Activated B cell treated with CpG ODN at 0.5 μM for 24 hours (primary cell): ENCODE results near the gene ADISSP. TPM values are rescaled to one million over a fixed set of nuclear protein-coding genes. Genes with fewer than 3 reads are reported as not detected.
A peak's percentile ranks its signal among the peaks of the same experiment; 100 is the strongest.

Experiments used
- ATAC-seq: fragments of 200-7000 bp; cut with Tn5 transposase; one replicate; pipeline ENCODE4 v1.10.0; 2021; ENCODE audit warnings: low read depth, mild to moderate bottlenecking, moderate library complexity
- CTCF ChIA-PET: fragments of 350-600 bp; sonication (Branson Sonifier 250); formaldehyde crosslinking; loops from one replicate; lab custom pipeline; 2021; ENCODE audit warnings: antibody characterized with exemption; lab: Charles Lee
- POLR2A ChIA-PET: fragments of 350-600 bp; sonication (Branson Sonifier 250); formaldehyde crosslinking; loops from one replicate; lab custom pipeline; 2021; ENCODE audit warnings: antibody characterized with exemption; lab: Charles Lee
- DNase-seq: peaks from one replicate; pipeline ENCODE4 v3.0.0; 2022
- H3K27ac Mint-ChIP-seq: one replicate; pipeline ENCODE4 v1.8.0; 2020; ENCODE audit warnings: mixed read lengths
- H3K27me3 Mint-ChIP-seq: one replicate; pipeline ENCODE4 v1.8.0; 2021; ENCODE audit warnings: mixed read lengths
- H3K36me3 Mint-ChIP-seq: one replicate; pipeline ENCODE4 v1.8.0; 2021; ENCODE audit warnings: low read depth, mixed read lengths
- H3K4me1 Mint-ChIP-seq: one replicate; pipeline ENCODE4 v1.8.0; 2021; ENCODE audit warnings: mixed read lengths
- H3K4me3 Mint-ChIP-seq: one replicate; pipeline ENCODE4 v1.8.0; 2020; ENCODE audit warnings: mild to moderate bottlenecking, mixed read lengths
- H3K9me3 Mint-ChIP-seq: one replicate; pipeline ENCODE4 v1.8.0; 2020; ENCODE audit warnings: mixed read lengths
- intact Hi-C: fragments of 100-400 bp; cut with micrococcal nuclease; formaldehyde crosslinking; loops from one replicate; pipeline ENCODE4 v1.15.1; 2024
- total RNA-seq: library from RNA; stranded (reverse); gene quantifications from 2 replicates; pipeline ENCODE4 v1.2.3, GENCODE V29; 2022
- TF ChIP-seq, protein P1 (sequence below): fragments of 200-600 bp; IDR thresholded peaks from one replicate; pipeline ENCODE4 v1.8.0; 2022; ENCODE audit warnings: antibody characterized with exemption, mild to moderate bottlenecking

Gene ADISSP
- total RNA-seq, 1 donor from 2014 or later, result 29.9 TPM

GRCh38 chr20:3775457-3776108, 8.0 kb upstream of the ADISSP start:
- Mint-ChIP-seq H3K27ac (no peak overlapping the region), H3K9me3 (no peaks in the 10 kb centered on the region), H3K36me3 (no peaks in the 10 kb centered on the region), H3K27me3 (peaks cover 5% of the 10 kb centered on the region), H3K4me1 (peaks cover 26% of the 10 kb centered on the region), H3K4me3 (no peak overlapping the region)
- intact Hi-C loops, result no loop called here
- ChIA-PET POLR2A (no interaction called here), CTCF (no interaction called here)
- TF ChIP-seq, protein P1, sequence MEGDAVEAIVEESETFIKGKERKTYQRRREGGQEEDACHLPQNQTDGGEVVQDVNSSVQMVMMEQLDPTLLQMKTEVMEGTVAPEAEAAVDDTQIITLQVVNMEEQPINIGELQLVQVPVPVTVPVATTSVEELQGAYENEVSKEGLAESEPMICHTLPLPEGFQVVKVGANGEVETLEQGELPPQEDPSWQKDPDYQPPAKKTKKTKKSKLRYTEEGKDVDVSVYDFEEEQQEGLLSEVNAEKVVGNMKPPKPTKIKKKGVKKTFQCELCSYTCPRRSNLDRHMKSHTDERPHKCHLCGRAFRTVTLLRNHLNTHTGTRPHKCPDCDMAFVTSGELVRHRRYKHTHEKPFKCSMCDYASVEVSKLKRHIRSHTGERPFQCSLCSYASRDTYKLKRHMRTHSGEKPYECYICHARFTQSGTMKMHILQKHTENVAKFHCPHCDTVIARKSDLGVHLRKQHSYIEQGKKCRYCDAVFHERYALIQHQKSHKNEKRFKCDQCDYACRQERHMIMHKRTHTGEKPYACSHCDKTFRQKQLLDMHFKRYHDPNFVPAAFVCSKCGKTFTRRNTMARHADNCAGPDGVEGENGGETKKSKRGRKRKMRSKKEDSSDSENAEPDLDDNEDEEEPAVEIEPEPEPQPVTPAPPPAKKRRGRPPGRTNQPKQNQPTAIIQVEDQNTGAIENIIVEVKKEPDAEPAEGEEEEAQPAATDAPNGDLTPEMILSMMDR, result no peak
- DNase-seq (no peak), ATAC-seq (no peak)

DNA sequence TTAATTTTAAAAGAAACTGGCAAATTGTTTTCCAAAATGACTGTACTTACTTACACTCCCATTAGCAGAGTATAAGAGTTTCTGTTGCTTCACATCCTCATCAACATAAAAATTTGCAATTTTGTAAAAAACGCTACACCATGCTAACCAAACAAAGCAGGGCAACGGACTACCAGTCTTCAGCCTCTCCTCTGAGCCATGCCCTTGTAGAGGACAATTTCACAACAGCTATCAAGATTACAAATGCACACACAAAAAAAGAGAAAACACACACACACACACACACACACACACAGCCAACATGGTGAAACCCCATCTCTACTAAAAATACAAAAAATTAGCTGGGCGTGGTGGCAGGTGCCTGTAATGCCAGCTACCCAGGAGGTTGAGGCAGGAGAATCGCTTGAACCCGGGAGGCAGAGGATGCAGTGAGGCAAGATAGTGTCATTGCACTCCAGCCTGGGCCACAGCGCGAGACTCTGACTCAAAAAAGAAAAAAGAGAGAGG, 4.1 kb upstream of the ADISSP start:
- H3K27ac Mint-ChIP-seq, result no peak overlapping the region
- ChIA-PET CTCF (no interaction called here), POLR2A (interaction anchor here (0.6 kb wide), 2 partner anchors 10 to 12 kb away, joined by 3 to 4 read pairs; partner anchors contain the start of gene SPEF1)
- intact Hi-C loops, result no loop called here
- H3K36me3 Mint-ChIP-seq, result peaks cover 1% of the 10 kb centered on the region
- H3K27me3 Mint-ChIP-seq, result peaks cover 3% of the 10 kb centered on the region
- H3K4me1 Mint-ChIP-seq, result peaks cover 12% of the 10 kb centered on the region
- no peak for ATAC-seq
- no peak overlapping the region for H3K4me3 Mint-ChIP-seq
- DNase-seq, result no peak
- H3K9me3 Mint-ChIP-seq, result no peaks in the 10 kb centered on the region
- TF ChIP-seq, protein P1, result no peak

DNA sequence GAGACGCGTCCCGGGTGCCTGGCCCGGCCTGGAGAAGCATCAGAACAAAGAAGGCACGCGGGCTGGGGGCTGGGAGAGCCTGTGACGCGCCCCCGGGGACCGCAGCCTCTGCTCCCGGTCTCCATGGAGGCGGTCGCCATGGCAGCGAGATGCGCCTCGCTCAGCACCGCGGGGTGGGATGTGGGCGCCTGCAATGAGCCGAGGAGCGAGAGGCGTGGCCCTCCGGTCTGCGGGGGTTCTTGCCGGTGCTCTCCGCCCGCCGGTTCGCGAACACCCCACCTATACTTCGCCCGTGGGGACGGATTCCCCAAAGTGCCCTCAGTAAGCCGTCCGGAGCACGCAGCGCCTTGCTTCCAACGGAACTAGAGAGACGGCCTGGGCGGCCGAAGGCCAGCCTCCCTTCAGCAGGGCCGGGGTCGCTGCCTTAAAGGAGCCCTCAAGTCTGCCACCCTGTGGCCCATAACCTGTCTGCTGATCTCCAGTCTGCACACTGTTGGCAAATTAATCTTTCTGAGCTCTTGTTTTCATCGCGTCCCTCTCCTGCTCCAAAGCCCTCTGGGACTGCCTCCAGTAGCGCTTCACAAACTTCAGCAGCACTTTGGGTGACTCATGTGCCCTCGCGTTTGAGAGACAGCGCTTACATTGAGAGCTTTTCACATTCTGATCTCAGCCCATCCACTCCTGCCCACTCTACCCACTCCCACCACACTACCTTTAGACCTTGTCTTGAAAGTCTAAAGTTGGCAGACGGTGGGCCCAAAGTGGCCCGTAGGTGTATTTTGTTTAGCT, 983 bp upstream of the ADISSP start:
- H3K9me3 Mint-ChIP-seq, result no peaks in the 10 kb centered on the region
- peaks cover 3% of the 10 kb centered on the region for H3K27me3 Mint-ChIP-seq
- TF ChIP-seq, protein P1, result no peak
- ChIA-PET POLR2A (interaction anchor here (0.5 to 2.7 kb wide), 20 partner anchors 10 to 1116 kb away, joined by 3 to 45 read pairs (median 6); partner anchors contain the start of genes AP5S1, CDC25B, CENPB and NOP56), CTCF (interaction anchor here (1.0 to 3.6 kb wide), 11 partner anchors 10 to 316 kb away, joined by 3 to 32 read pairs (median 5); partner anchors contain the start of genes AP5S1, CENPB and SPEF1)
- DNase-seq (peak; percentile 80), ATAC-seq (peak; percentile 51)
- peak overlapping the region; percentile 90 for H3K4me3 Mint-ChIP-seq
- H3K36me3 Mint-ChIP-seq, result peaks cover 1% of the 10 kb centered on the region
- H3K4me1 Mint-ChIP-seq, result peaks cover 26% of the 10 kb centered on the region
- intact Hi-C loops, result loop anchor here (1.0 to 10.0 kb wide), 13 partner anchors 9 to 721 kb away; partner anchors contain the start of genes AP5S1, ATRN, CENPB and DDRGK1
- peak overlapping the region; percentile 94 for H3K27ac Mint-ChIP-seq

DNA sequence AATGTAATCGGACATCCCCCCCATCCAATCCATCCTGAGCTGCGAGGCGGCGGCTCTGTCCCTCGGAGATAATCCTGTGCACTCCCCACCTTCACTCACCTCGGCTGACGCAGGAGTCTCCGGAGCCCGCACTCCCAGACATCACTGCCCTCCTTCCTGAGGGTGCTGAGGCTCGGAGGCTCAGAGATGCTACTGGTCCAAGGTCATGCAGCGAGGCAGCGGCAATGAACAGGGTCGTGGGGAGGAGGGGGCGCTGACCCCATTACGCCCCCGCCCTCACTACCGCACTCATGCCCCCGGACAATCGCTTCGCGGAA, 485 bp downstream of the ADISSP start:
- no peaks in the 10 kb centered on the region for H3K9me3 Mint-ChIP-seq
- intact Hi-C loops, result loop anchor here (2.0 to 10.0 kb wide), 5 partner anchors 250 to 720 kb away; partner anchors contain the start of genes ATRN, DDRGK1, ITPA and MRPS26
- peak overlapping the region; percentile 50 for H3K27ac Mint-ChIP-seq
- peak overlapping the region; percentile 90 for H3K4me3 Mint-ChIP-seq
- CTCF ChIA-PET, result interaction anchor here (1.4 to 3.6 kb wide), 4 partner anchors 11 to 22 kb away, joined by 3 to 32 read pairs (median 16); partner anchors contain the start of gene CENPB
- H3K36me3 Mint-ChIP-seq, result peaks cover 1% of the 10 kb centered on the region
- TF ChIP-seq, protein P1, result no peak
- H3K4me1 Mint-ChIP-seq, result peaks cover 26% of the 10 kb centered on the region
- POLR2A ChIA-PET, result interaction anchor here (0.6 to 2.7 kb wide), 10 partner anchors 11 to 1115 kb away, joined by 3 to 45 read pairs (median 6); partner anchors contain the start of genes AP5S1, CDC25B, CENPB and NOP56
- DNase-seq (no peak), ATAC-seq (no peak)
- no peaks in the 10 kb centered on the region for H3K27me3 Mint-ChIP-seq
